Measurements from ENCODE around the gene SLN.

The SLN gene

DNA sequence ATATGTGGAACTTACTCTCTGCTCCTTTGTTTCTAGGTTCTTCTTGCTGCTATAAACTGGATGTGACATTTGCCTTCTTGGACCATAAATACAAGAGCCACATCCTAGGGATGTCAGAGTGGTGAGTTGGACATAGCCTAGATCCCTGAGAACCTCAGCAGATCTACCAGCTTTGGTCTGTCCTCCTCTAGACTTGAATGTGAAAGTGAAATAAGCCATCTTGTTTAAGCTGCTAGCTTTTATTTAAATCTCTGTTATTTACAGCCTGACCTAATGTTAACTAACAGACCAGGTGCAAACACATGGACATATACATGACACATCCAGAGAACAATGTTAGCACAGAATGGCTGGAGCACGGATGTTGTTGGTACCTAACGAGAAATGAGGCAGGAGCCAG lies 36.0 kb downstream of the SLN start:
- H3K56ac ChIP-seq (ENCODE audit: low read length): no peak overlapping the region
- WGBS (ENCODE audit: extremely low coverage, insufficient coverage, low lambda C conversion rate): no CpG with 5 or more reads among the region's 2 CpGs
- no peak overlapping the region for H4K8ac ChIP-seq (ENCODE audit: low read depth, low read length)
- no peak overlapping the region for H3K23ac ChIP-seq (ENCODE audit: low read length)
- no peak overlapping the region for H2AK5ac ChIP-seq (ENCODE audit: low read length)
- H3K18ac ChIP-seq (ENCODE audit: low read length): no peak overlapping the region
- no peak overlapping the region for H3K9ac ChIP-seq (ENCODE audit: low read length)
- DNase-seq: no peak
- H3K27ac ChIP-seq (ENCODE audit: low read depth, low read length): no peak overlapping the region
- no peak overlapping the region for H2BK5ac ChIP-seq (ENCODE audit: low read length)
- no peak overlapping the region for H2BK120ac ChIP-seq (ENCODE audit: low read depth, low read length)
- no peaks in the 10 kb centered on the region for H3K27me3 ChIP-seq (ENCODE audit: insufficient read depth, low read length, poor library complexity)
- no peak overlapping the region for H3K4me2 ChIP-seq (ENCODE audit: low read length)
- no peak overlapping the region for H3K4ac ChIP-seq (ENCODE audit: low read depth, low read length)
- no peaks in the 10 kb centered on the region for H3K36me3 ChIP-seq (ENCODE audit: control insufficient read depth, insufficient read depth, low read length)
- H3K4me1 ChIP-seq (ENCODE audit: control insufficient read depth, low read depth, low read length): no peaks in the 10 kb centered on the region
- H3K4me3 ChIP-seq (ENCODE audit: low read length): no peak overlapping the region
- no peak overlapping the region for H4K5ac ChIP-seq (ENCODE audit: low read length)
- no peak overlapping the region for H2BK15ac ChIP-seq (replicated peaks; ENCODE audit: low read depth)
- no peaks in the 10 kb centered on the region for H3K79me2 ChIP-seq (ENCODE audit: control insufficient read depth, insufficient read depth, low read length)
- H3K79me1 ChIP-seq (ENCODE audit: low read length): no peaks in the 10 kb centered on the region

DNA sequence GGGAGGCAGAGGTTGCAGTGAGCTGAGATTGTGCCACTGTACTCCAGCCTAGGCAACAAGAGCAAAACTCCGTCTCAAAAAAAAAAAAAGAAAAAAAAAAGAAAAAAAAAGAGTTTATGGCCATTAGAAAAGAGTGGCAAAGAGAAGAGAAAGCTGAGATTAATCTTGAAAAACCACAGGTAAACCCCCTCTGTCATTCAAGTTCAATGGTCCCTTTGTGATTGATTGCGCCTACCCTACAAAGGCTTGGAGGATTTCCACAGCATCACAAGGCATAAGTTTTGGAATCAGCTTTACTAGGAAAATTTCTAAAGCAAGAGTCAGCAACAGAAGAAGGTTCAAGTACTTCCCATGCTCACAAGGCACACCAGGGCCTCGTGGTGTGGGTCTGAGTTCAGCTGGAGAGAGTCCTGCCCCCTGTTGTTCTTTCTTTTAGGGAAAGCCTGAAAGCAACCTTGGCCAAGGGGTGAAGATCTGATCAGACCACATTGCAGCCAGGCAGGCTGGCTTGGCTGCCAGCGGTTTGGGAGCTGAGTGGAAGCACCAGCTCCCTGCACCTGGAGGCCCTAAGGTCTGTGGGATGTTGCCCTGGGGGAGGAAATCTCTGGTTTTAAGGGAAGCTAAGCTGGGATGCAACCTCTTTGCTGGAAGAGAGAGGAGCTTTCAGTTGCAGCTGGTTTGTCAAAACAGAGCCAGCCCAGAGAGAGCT lies 41.8 kb downstream of the SLN start:
- no peaks in the 10 kb centered on the region for H3K27me3 ChIP-seq (ENCODE audit: insufficient read depth, low read length, poor library complexity)
- no peaks in the 10 kb centered on the region for H3K79me2 ChIP-seq (ENCODE audit: control insufficient read depth, insufficient read depth, low read length)
- H3K4me2 ChIP-seq (ENCODE audit: low read length): no peak overlapping the region
- no peak overlapping the region for H2BK5ac ChIP-seq (ENCODE audit: low read length)
- no peaks in the 10 kb centered on the region for H3K36me3 ChIP-seq (ENCODE audit: control insufficient read depth, insufficient read depth, low read length)
- no peak overlapping the region for H3K23ac ChIP-seq (ENCODE audit: low read length)
- H4K5ac ChIP-seq (ENCODE audit: low read length): no peak overlapping the region
- whole genome bisulfite sequencing (ENCODE audit: extremely low coverage, insufficient coverage, low lambda C conversion rate): no CpG with 5 or more reads among the region's 4 CpGs
- H2BK15ac ChIP-seq (replicated peaks; ENCODE audit: low read depth): no peak overlapping the region
- H3K4ac ChIP-seq (ENCODE audit: low read depth, low read length): no peak overlapping the region
- H3K4me3 ChIP-seq (ENCODE audit: low read length): no peak overlapping the region
- no peak overlapping the region for H4K8ac ChIP-seq (ENCODE audit: low read depth, low read length)
- no peaks in the 10 kb centered on the region for H3K79me1 ChIP-seq (ENCODE audit: low read length)
- H3K9ac ChIP-seq (ENCODE audit: low read length): no peak overlapping the region
- no peak overlapping the region for H3K18ac ChIP-seq (ENCODE audit: low read length)
- H2BK120ac ChIP-seq (ENCODE audit: low read depth, low read length): no peak overlapping the region
- H3K27ac ChIP-seq (ENCODE audit: low read depth, low read length): no peak overlapping the region
- H3K56ac ChIP-seq (ENCODE audit: low read length): no peak overlapping the region
- H2AK5ac ChIP-seq (ENCODE audit: low read length): no peak overlapping the region
- H3K4me1 ChIP-seq (ENCODE audit: control insufficient read depth, low read depth, low read length): peaks cover 2% of the 10 kb centered on the region
- DNase-seq: peak; percentile 9

DNA sequence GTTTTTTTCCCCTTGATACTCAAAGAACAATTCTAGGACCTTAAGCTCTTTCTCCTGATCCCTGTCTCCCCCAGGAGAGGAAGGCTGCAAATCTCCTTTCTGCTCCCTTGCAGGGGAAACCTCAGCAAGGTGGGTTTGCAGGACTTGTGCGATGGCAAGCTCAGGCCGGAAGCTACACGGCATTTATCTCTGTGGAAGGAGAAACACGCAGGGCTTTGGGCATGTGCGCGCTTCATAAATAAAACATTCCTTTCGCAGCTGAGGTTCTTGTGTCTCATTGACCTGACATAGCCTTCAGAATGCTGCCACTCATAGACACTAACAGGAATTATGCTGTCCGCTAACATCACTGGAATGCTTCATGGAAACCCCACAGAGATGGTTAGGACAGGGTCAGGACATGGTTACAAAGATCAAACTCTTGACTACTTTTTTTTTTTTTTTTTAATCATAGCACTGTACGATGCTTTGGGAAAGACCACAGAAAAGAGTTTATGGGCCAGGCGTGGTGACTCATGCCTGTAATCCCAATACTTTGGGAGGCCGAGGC lies 42.6 kb downstream of the SLN start:
- H3K4me1 ChIP-seq (ENCODE audit: control insufficient read depth, low read depth, low read length): peaks cover 2% of the 10 kb centered on the region

DNA sequence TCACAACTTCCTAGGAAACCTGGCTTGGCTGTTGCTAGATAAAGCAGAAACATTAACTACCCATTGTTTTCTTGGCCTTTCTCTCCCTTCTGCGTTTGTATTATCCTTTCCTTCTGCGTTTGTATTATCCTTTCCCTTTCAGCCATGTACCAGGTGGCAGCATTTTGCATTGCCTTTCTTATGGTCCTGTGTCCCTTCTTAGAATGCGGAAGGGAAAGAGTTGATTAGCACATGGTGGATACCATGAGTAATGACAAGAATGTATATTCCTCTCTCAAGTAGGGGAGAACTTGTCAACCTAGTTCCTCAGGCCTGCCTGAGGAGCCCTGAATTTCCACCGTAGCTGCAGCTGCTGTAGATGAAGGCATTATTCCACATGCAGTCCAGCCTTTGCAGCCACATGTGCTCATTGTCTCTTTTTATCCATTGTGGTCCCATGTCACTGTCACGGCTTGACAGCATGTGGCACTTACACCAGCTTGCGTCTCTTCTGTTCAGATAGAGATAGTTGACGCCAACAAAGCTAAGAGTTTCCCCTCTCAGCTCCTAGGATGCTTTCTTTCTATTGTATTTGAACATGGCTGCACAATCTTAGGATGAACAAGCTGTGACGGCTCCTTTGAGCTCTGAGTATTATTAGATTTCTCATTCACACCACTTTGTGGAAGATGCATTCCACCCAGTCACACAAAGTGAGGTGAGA lies 44.8 kb downstream of the SLN start:
- no peak overlapping the region for H3K27ac ChIP-seq (ENCODE audit: low read depth, low read length)
- H3K18ac ChIP-seq (ENCODE audit: low read length): no peak overlapping the region
- no peak overlapping the region for H3K4me3 ChIP-seq (ENCODE audit: low read length)
- DNase-seq: peak; percentile 22
- no peaks in the 10 kb centered on the region for H3K27me3 ChIP-seq (ENCODE audit: insufficient read depth, low read length, poor library complexity)
- H3K56ac ChIP-seq (ENCODE audit: low read length): no peak overlapping the region
- no peak overlapping the region for H3K4ac ChIP-seq (ENCODE audit: low read depth, low read length)
- no peak overlapping the region for H2BK120ac ChIP-seq (ENCODE audit: low read depth, low read length)
- H3K4me1 ChIP-seq (ENCODE audit: control insufficient read depth, low read depth, low read length): peaks cover 2% of the 10 kb centered on the region
- H3K36me3 ChIP-seq (ENCODE audit: control insufficient read depth, insufficient read depth, low read length): no peaks in the 10 kb centered on the region
- no peak overlapping the region for H2BK15ac ChIP-seq (replicated peaks; ENCODE audit: low read depth)
- H3K4me2 ChIP-seq (ENCODE audit: low read length): no peak overlapping the region
- H2AK5ac ChIP-seq (ENCODE audit: low read length): no peak overlapping the region
- H4K8ac ChIP-seq (ENCODE audit: low read depth, low read length): no peak overlapping the region
- no peak overlapping the region for H4K5ac ChIP-seq (ENCODE audit: low read length)
- no peaks in the 10 kb centered on the region for H3K79me1 ChIP-seq (ENCODE audit: low read length)
- no peak overlapping the region for H2BK5ac ChIP-seq (ENCODE audit: low read length)
- no peak overlapping the region for H3K23ac ChIP-seq (ENCODE audit: low read length)
- no CpG with 5 or more reads among the region's 8 CpGs for WGBS (ENCODE audit: extremely low coverage, insufficient coverage, low lambda C conversion rate)
- H3K9ac ChIP-seq (ENCODE audit: low read length): no peak overlapping the region
- no peaks in the 10 kb centered on the region for H3K79me2 ChIP-seq (ENCODE audit: control insufficient read depth, insufficient read depth, low read length)

More for the DNA sequence above, 42.6 kb downstream of the SLN start:
- no peaks in the 10 kb centered on the region for H3K27me3 ChIP-seq (ENCODE audit: insufficient read depth, low read length, poor library complexity)
- H3K18ac ChIP-seq (ENCODE audit: low read length): no peak overlapping the region
- H4K8ac ChIP-seq (ENCODE audit: low read depth, low read length): no peak overlapping the region
- no peaks in the 10 kb centered on the region for H3K79me2 ChIP-seq (ENCODE audit: control insufficient read depth, insufficient read depth, low read length)
- no peak overlapping the region for H4K5ac ChIP-seq (ENCODE audit: low read length)
- no peak overlapping the region for H3K4me3 ChIP-seq (ENCODE audit: low read length)
- no peak overlapping the region for H3K56ac ChIP-seq (ENCODE audit: low read length)
- H3K27ac ChIP-seq (ENCODE audit: low read depth, low read length): no peak overlapping the region
- no peak overlapping the region for H3K23ac ChIP-seq (ENCODE audit: low read length)
- H2AK5ac ChIP-seq (ENCODE audit: low read length): no peak overlapping the region
- H2BK5ac ChIP-seq (ENCODE audit: low read length): no peak overlapping the region
- no peak overlapping the region for H2BK120ac ChIP-seq (ENCODE audit: low read depth, low read length)
- H2BK15ac ChIP-seq (replicated peaks; ENCODE audit: low read depth): no peak overlapping the region
- no peaks in the 10 kb centered on the region for H3K36me3 ChIP-seq (ENCODE audit: control insufficient read depth, insufficient read depth, low read length)
- no peak overlapping the region for H3K4ac ChIP-seq (ENCODE audit: low read depth, low read length)
- no CpG with 5 or more reads among the region's 11 CpGs for WGBS (ENCODE audit: extremely low coverage, insufficient coverage, low lambda C conversion rate)
- no peaks in the 10 kb centered on the region for H3K79me1 ChIP-seq (ENCODE audit: low read length)
- H3K4me2 ChIP-seq (ENCODE audit: low read length): no peak overlapping the region
- no peak overlapping the region for H3K9ac ChIP-seq (ENCODE audit: low read length)
- no peak for DNase-seq

DNA sequence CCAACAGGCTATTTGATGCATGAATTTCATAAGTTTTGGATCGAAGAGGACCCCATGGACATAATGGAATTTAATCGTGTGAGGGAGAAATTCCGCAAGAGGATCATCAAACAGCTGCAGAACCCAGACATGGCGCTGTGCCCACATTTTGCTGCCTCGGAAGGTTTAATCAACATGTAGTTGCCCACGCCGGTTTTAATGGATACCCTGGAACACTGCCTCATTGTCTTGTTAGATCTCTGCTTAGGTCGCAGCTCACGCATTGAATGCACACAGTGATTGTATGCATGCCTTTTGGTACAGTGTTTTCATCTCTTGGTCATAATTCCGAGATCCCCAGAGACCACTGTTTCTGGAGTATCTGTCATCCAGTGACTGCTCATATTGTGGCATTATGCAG lies 46.8 kb downstream of the SLN start:
- Histone ChIP-seq H3K56ac (ENCODE audit: low read length) (no peak overlapping the region), H2BK15ac (replicated peaks; ENCODE audit: low read depth) (no peak overlapping the region), H3K79me2 (ENCODE audit: control insufficient read depth, insufficient read depth, low read length) (no peaks in the 10 kb centered on the region), H3K23ac (ENCODE audit: low read length) (no peak overlapping the region), H3K36me3 (ENCODE audit: control insufficient read depth, insufficient read depth, low read length) (no peaks in the 10 kb centered on the region), H3K27me3 (ENCODE audit: insufficient read depth, low read length, poor library complexity) (no peaks in the 10 kb centered on the region), H2AK5ac (ENCODE audit: low read length) (no peak overlapping the region), H2BK5ac (ENCODE audit: low read length) (no peak overlapping the region), H4K8ac (ENCODE audit: low read depth, low read length) (no peak overlapping the region), H3K18ac (ENCODE audit: low read length) (no peak overlapping the region), H3K4me2 (ENCODE audit: low read length) (no peak overlapping the region), H3K27ac (ENCODE audit: low read depth, low read length) (no peak overlapping the region), H3K9ac (ENCODE audit: low read length) (no peak overlapping the region), H3K4ac (ENCODE audit: low read depth, low read length) (no peak overlapping the region), H3K79me1 (ENCODE audit: low read length) (no peaks in the 10 kb centered on the region), H2BK120ac (ENCODE audit: low read depth, low read length) (no peak overlapping the region), H3K4me1 (ENCODE audit: control insufficient read depth, low read depth, low read length) (peaks cover 2% of the 10 kb centered on the region), H4K5ac (ENCODE audit: low read length) (no peak overlapping the region), H3K4me3 (ENCODE audit: low read length) (no peak overlapping the region)
- WGBS (ENCODE audit: extremely low coverage, insufficient coverage, low lambda C conversion rate): no CpG with 5 or more reads among the region's 10 CpGs
- DNase-seq: no peak
